Stimulated activated naive CD8-positive, alpha-beta T cell treated with anti-CD3 and anti-CD28 coated beads, Interleukin-15, Interleukin-2, amounts not matched to agents 100 U/mL and 50 U/mL, for 24 hours (primary cell): ENCODE measurements around the gene TTC9.

Source experiments
- ATAC-seq: fragments of 150-1000 bp; cut with Tn5 transposase; one replicate; pipeline ENCODE4 v1.10.0; 2021
- DNase-seq: peaks from one replicate; pipeline ENCODE4 v3.0.0; 2021

The TTC9 gene

GRCh38 chr14:70645892-70646291, 4.2 kb downstream of the TTC9 start:
- ATAC-seq (no peak), DNase-seq (no peak)

GRCh38 chr14:70646705-70647104, 5.0 kb downstream of the TTC9 start:
- ATAC-seq (no peak), DNase-seq (no peak)

GRCh38 chr14:70648346-70648745, 6.6 kb downstream of the TTC9 start:
- ATAC-seq, result no peak
- DNase-seq, result no peak

GRCh38 chr14:70649803-70650202, 8.1 kb downstream of the TTC9 start:
- DNase-seq, result no peak
- ATAC-seq, result no peak

- DNase-seq, result no peak
- ATAC-seq, result peak; percentile 58
Measured at GRCh38 chr14:70651522-70651921, 9.8 kb downstream of the TTC9 start.

GRCh38 chr14:70652871-70653270, 11.2 kb downstream of the TTC9 start:
- ATAC-seq, result no peak
- no peak for DNase-seq

GRCh38 chr14:70653662-70654061, 11.9 kb downstream of the TTC9 start:
- DNase-seq (no peak), ATAC-seq (no peak)

- peak; percentile 17 for ATAC-seq
- DNase-seq, result no peak
Measured at GRCh38 chr14:70654632-70655031, 12.9 kb downstream of the TTC9 start.

- DNase-seq, result peak; percentile 73
- ATAC-seq, result peak; percentile 81
Measured at GRCh38 chr14:70655110-70655826, 13.6 kb downstream of the TTC9 start.

GRCh38 chr14:70658899-70659298, 17.2 kb downstream of the TTC9 start:
- ATAC-seq (no peak), DNase-seq (no peak)

GRCh38 chr14:70660967-70661893, 19.5 kb downstream of the TTC9 start:
- DNase-seq, result peak; percentile 49
- peak; percentile 74 for ATAC-seq

- DNase-seq (no peak), ATAC-seq (no peak)
Measured at GRCh38 chr14:70662080-70662479, 20.4 kb downstream of the TTC9 start.

- no peak for ATAC-seq
Measured at GRCh38 chr14:70662816-70663215, 21.1 kb downstream of the TTC9 start.

GRCh38 chr14:70663707-70664179, 22.0 kb downstream of the TTC9 start:
- ATAC-seq, result no peak
- DNase-seq, result no peak

More at GRCh38 chr14:70662816-70663215, 21.1 kb downstream of the TTC9 start:
- DNase-seq, result no peak

- DNase-seq (no peak), ATAC-seq (no peak)
Measured at GRCh38 chr14:70664698-70665447, 23.2 kb downstream of the TTC9 start.

GRCh38 chr14:70665448-70666360, 24.0 kb downstream of the TTC9 start:
- DNase-seq (no peak), ATAC-seq (peak; percentile 55)

- no peak for ATAC-seq
- DNase-seq, result no peak
Measured at GRCh38 chr14:70666361-70666686, 24.6 kb downstream of the TTC9 start.

- ATAC-seq (no peak), DNase-seq (no peak)
Measured at GRCh38 chr14:70670992-70671651, 29.4 kb downstream of the TTC9 start.

- no peak for DNase-seq
- no peak for ATAC-seq
Measured at GRCh38 chr14:70671652-70672644, 30.2 kb downstream of the TTC9 start.

GRCh38 chr14:70677341-70677740, 35.6 kb downstream of the TTC9 start:
- DNase-seq (no peak), ATAC-seq (no peak)
